A549 (cell line): Measurements from ENCODE around the gene ZBTB38. TPM values are rescaled to one million over a fixed set of nuclear protein-coding genes. Genes with fewer than 3 reads are reported as not detected.

Source experiments
- ATOH8 ChIP-seq: fragments of 250-450 bp; sonication (Bioruptor Pico); IDR thresholded peaks from 2 replicates; pipeline ENCODE4 v1.5.0; 2020; ENCODE audit warnings: low read depth, mild to moderate bottlenecking, moderate library complexity
- BHLHE40 ChIP-seq: IDR thresholded peaks from 2 replicates; pipeline ENCODE4 v1.6.1; 2012; ENCODE audit warnings: low read depth, low read length, inconsistent platforms
- CBX2 ChIP-seq: fragments of 200-600 bp; sonication (generic); IDR thresholded peaks from 2 replicates; pipeline ENCODE4 v1.6.1; 2016; ENCODE audit warnings: low read depth, mild to moderate bottlenecking, borderline replicate concordance
- CBX8 ChIP-seq: fragments of 200-600 bp; sonication (generic); IDR thresholded peaks from 2 replicates; pipeline ENCODE4 v1.6.1; 2016
- CEBPB ChIP-seq, 2 experiments: fragments of >200 bp in 1 of 2; sonication (Bioruptor Twin) in 1 of 2; formaldehyde crosslinking in 1 of 2; IDR thresholded peaks; 2 replicates each; pipeline ENCODE4 v1.6.1; 2012 to 2016
- CHD2 ChIP-seq: fragments of 150-350 bp; IDR thresholded peaks from 2 replicates; pipeline ENCODE4 v1.6.1; 2014; ENCODE audit warnings: low read length; ENCODE audit not compliant: partially characterized antibody
- CHD4 ChIP-seq: fragments of 200-600 bp; sonication (generic); IDR thresholded peaks from 2 replicates; pipeline ENCODE4 v1.6.1; 2016; ENCODE audit warnings: antibody characterized with exemption, mild to moderate bottlenecking, borderline replicate concordance
- E2F6 ChIP-seq: IDR thresholded peaks from 2 replicates; pipeline ENCODE4 v1.6.1; 2012; ENCODE audit warnings: low read depth, borderline replicate concordance
- EHF ChIP-seq: fragments of 250-450 bp; sonication (Bioruptor Pico); IDR thresholded peaks from 2 replicates; pipeline ENCODE4 v1.5.0; 2020; ENCODE audit warnings: mild to moderate bottlenecking
- EHMT2 ChIP-seq: fragments of 200-600 bp; sonication (generic); IDR thresholded peaks from 2 replicates; pipeline ENCODE4 v1.6.1; 2016; ENCODE audit warnings: antibody characterized with exemption, low read depth, mild to moderate bottlenecking, moderate library complexity
- ELK1 ChIP-seq: fragments of 150-350 bp; IDR thresholded peaks from 2 replicates; pipeline ENCODE4 v1.6.1; 2014; ENCODE audit warnings: low read depth, mild to moderate bottlenecking, low read length
- EP300 ChIP-seq, 2 experiments: fragments of >200 bp; sonication (Bioruptor Twin); formaldehyde crosslinking; IDR thresholded peaks; 2 replicates in 1 of 2; 3 replicates in 1 of 2; pipeline ENCODE4 v1.6.1; 2016 to 2017
- ESRRA ChIP-seq: fragments of 150-350 bp; IDR thresholded peaks from 2 replicates; pipeline ENCODE4 v1.6.1; 2014; ENCODE audit warnings: mild to moderate bottlenecking, low read length, borderline replicate concordance
- FOSB ChIP-seq: fragments of 250-450 bp; sonication (Bioruptor Pico); IDR thresholded peaks from 2 replicates; pipeline ENCODE4 v1.5.0; 2020; ENCODE audit warnings: mild to moderate bottlenecking, moderate library complexity
- FOSL2 ChIP-seq, 2 experiments: fragments of 450-650 bp in 1 of 2; fragments of >200 bp in 1 of 2; sonication (Bioruptor Twin) in 1 of 2; formaldehyde crosslinking; IDR thresholded peaks; 2 replicates each; pipeline versions ENCODE4 v1.5.0 to v1.6.1; 2016 to 2020; ENCODE audit warnings: mild to moderate bottlenecking in 1 of 2, moderate library complexity in 1 of 2
- FOXS1 ChIP-seq: fragments of 250-450 bp; sonication (Bioruptor Pico); IDR thresholded peaks from 2 replicates; pipeline ENCODE4 v1.5.0; 2020; ENCODE audit warnings: mild to moderate bottlenecking, moderate library complexity
- HDAC2 ChIP-seq: fragments of 200-600 bp; sonication (generic); IDR thresholded peaks from 2 replicates; pipeline ENCODE4 v1.6.1; 2016
- HES2 ChIP-seq: fragments of >200 bp; sonication (Bioruptor Twin); formaldehyde crosslinking; IDR thresholded peaks from 2 replicates; pipeline ENCODE4 v1.6.1; 2016
- HEYL ChIP-seq: fragments of 250-450 bp; sonication (Bioruptor Pico); IDR thresholded peaks from 2 replicates; pipeline ENCODE4 v1.8.0; 2021; ENCODE audit warnings: mild to moderate bottlenecking, moderate library complexity
- HOXA7 ChIP-seq: fragments of 250-450 bp; sonication (Bioruptor Pico); IDR thresholded peaks from 2 replicates; pipeline ENCODE4 v1.5.0; 2020; ENCODE audit warnings: mild to moderate bottlenecking, moderate library complexity
- HOXB13 ChIP-seq: fragments of 250-450 bp; sonication (Bioruptor Pico); IDR thresholded peaks from 2 replicates; pipeline ENCODE4 v1.5.0; 2020; ENCODE audit warnings: low read depth, mild to moderate bottlenecking, moderate library complexity
- HOXB5 ChIP-seq: fragments of 250-450 bp; sonication (Bioruptor Pico); IDR thresholded peaks from 2 replicates; pipeline ENCODE4 v1.5.0; 2020; ENCODE audit warnings: mild to moderate bottlenecking, moderate library complexity
- JUN ChIP-seq, 2 experiments: fragments of >200 bp; sonication (Bioruptor Twin); formaldehyde crosslinking; IDR thresholded peaks; 2 replicates in 1 of 2; 3 replicates in 1 of 2; pipeline ENCODE4 v1.6.1; 2016 to 2017
- JUNB ChIP-seq: fragments of >200 bp; sonication (Bioruptor Twin); formaldehyde crosslinking; IDR thresholded peaks from 2 replicates; pipeline ENCODE4 v1.6.1; 2016
- KDM1A ChIP-seq: fragments of 200-600 bp; sonication (generic); IDR thresholded peaks from 2 replicates; pipeline ENCODE4 v1.6.1; 2016; ENCODE audit warnings: low read depth, mild to moderate bottlenecking
- KDM5A ChIP-seq: fragments of 200-600 bp; sonication (generic); IDR thresholded peaks from 2 replicates; pipeline ENCODE4 v1.6.1; 2016; ENCODE audit warnings: antibody characterized with exemption, mild to moderate bottlenecking
- MAFK ChIP-seq: fragments of 450-650 bp; IDR thresholded peaks from 2 replicates; pipeline ENCODE4 v1.6.1; 2014; ENCODE audit not compliant: partially characterized antibody
- MAZ ChIP-seq: fragments of 150-350 bp; IDR thresholded peaks from 2 replicates; pipeline ENCODE4 v1.6.1; 2014; ENCODE audit warnings: antibody characterized with exemption, low read depth, low read length, borderline replicate concordance
- NFE2L2 ChIP-seq: fragments of 150-350 bp; conservative IDR thresholded peaks from 2 replicates; pipeline ENCODE4 v1.6.1; 2014; ENCODE audit warnings: low read length
- NPAS2 ChIP-seq: fragments of 250-450 bp; sonication (Bioruptor Pico); IDR thresholded peaks from 2 replicates; pipeline ENCODE4 v1.8.0; 2022; ENCODE audit warnings: mild to moderate bottlenecking, moderate library complexity, borderline replicate concordance
- NR3C1 ChIP-seq: fragments of >200 bp; sonication (Bioruptor Twin); formaldehyde crosslinking; IDR thresholded peaks from 3 replicates; pipeline ENCODE4 v1.6.1; 2017
- PBX3 ChIP-seq: IDR thresholded peaks from 2 replicates; pipeline ENCODE4 v1.6.1; 2012
- POLR2A ChIP-seq: IDR thresholded peaks from 2 replicates; pipeline ENCODE4 v1.6.1; 2012; ENCODE audit warnings: mild to moderate bottlenecking, low read length
- RAD21 ChIP-seq, 2 experiments: fragments of >200 bp in 1 of 2; sonication (Bioruptor Twin) in 1 of 2; formaldehyde crosslinking in 1 of 2; IDR thresholded peaks in 1 of 2; conservative IDR thresholded peaks in 1 of 2; 2 replicates in 1 of 2; 3 replicates in 1 of 2; pipeline ENCODE4 v1.6.1; 2012 to 2018; ENCODE audit warnings: inconsistent platforms in 1 of 2
- RARB ChIP-seq: fragments of 250-450 bp; sonication (Bioruptor Pico); IDR thresholded peaks from 2 replicates; pipeline ENCODE4 v1.8.0; 2021; ENCODE audit warnings: mild to moderate bottlenecking, moderate library complexity
- RCOR1 ChIP-seq: fragments of 150-350 bp; IDR thresholded peaks from 2 replicates; pipeline ENCODE4 v1.6.1; 2014; ENCODE audit warnings: antibody characterized with exemption, low read length, low read depth
- RFX5 ChIP-seq: fragments of 450-650 bp; IDR thresholded peaks from 2 replicates; pipeline ENCODE4 v1.7.1; 2014; ENCODE audit warnings: antibody characterized with exemption, mild to moderate bottlenecking, moderate library complexity
- SREBF2 ChIP-seq: fragments of 450-650 bp; IDR thresholded peaks from 2 replicates; pipeline ENCODE4 v1.6.1; 2014; ENCODE audit warnings: mild to moderate bottlenecking, moderate library complexity
- TFCP2L1 ChIP-seq: fragments of 250-450 bp; sonication (Bioruptor Pico); IDR thresholded peaks from 2 replicates; pipeline ENCODE4 v1.5.0; 2021; ENCODE audit warnings: mild to moderate bottlenecking
- USF2 ChIP-seq: fragments of 450-650 bp; IDR thresholded peaks from 2 replicates; pipeline ENCODE4 v1.6.1; 2014; ENCODE audit warnings: antibody characterized with exemption
- ZC3H11A ChIP-seq: fragments of 450-650 bp; IDR thresholded peaks from 2 replicates; pipeline ENCODE4 v1.6.1; 2014; ENCODE audit warnings: antibody characterized with exemption, mild to moderate bottlenecking
- ZSCAN20 ChIP-seq: fragments of 250-450 bp; sonication (Bioruptor Pico); IDR thresholded peaks from 2 replicates; pipeline ENCODE4 v1.8.0; 2022; ENCODE audit warnings: mild to moderate bottlenecking, moderate library complexity
- polyA plus RNA-seq, 4 experiments: library from polyadenylated mRNA; depleted of rRNA in 3 of 4; stranded (reverse); fragments of >200 nt; fragmentation: RNase III in 1 of 4; extraction: RNeasy Plus Mini Kit Qiagen cat#74134 plus additional on column Dnase treatment in 1 of 4; gene quantifications; 2 replicates in 3 of 4; 3 replicates in 1 of 4; pipeline ENCODE4 v1.2.3, GENCODE V29; 2011 to 2017

ZBTB38 gene
- polyA plus RNA-seq, 2 of the 4 experiments (the other 2 are of a cell fraction): 72.0 to 110 TPM

GRCh38 chr3:141360888-141361598 is 7.3 kb upstream of the ZBTB38 start (continued):
- TF ChIP-seq RARB (CRISPR knock-in tag) (0 out of 2 replicates have a peak, but pooled peaks have one; percentile 46), EP300 (IDR thresholded peaks at IDR 0.05) (peak; percentile 75 to 84; a peak in 3 of 5 replicates), KDM5A (no peak), FOSL2 (IDR thresholded peaks at IDR 0.05) (no peak; the same call in 1 of the 2 replicates), FOSL2 (CRISPR knock-in tag; IDR thresholded peaks at IDR 0.05) (peak; percentile 81), KDM1A (peak; percentile 96), EHMT2 (no peak), SREBF2 (no peak), NR3C1 (no peak), ZC3H11A (no peak), ELK1 (no peak), HOXA7 (CRISPR knock-in tag) (no peak), RFX5 (no peak), HDAC2 (peak; percentile 92), EHF (no peak), CHD4 (peak; percentile 91; the same call in 1 of the 2 replicates), MAZ (no peak), HOXB13 (CRISPR knock-in tag) (peak; percentile 54; the same call in 1 of the 2 replicates), FOSB (CRISPR knock-in tag) (no peak), CEBPB (IDR thresholded peaks at IDR 0.05) (peak in 1 of 2 experiments; percentile 36; a peak in 2 of 4 replicates), FOXS1 (CRISPR knock-in tag) (peak; percentile 78; the same call in 1 of the 2 replicates), ZSCAN20 (CRISPR knock-in tag) (no peak), MAFK (no peak), JUNB (peak; percentile 84), NFE2L2 (no peak), ESRRA (no peak), USF2 (no peak), HEYL (CRISPR knock-in tag) (no peak), CHD2 (no peak), BHLHE40 (no peak), RCOR1 (peak; percentile 81; the same call in 1 of the 2 replicates), CBX2 (no peak), NPAS2 (CRISPR knock-in tag) (no peak), JUN (IDR thresholded peaks at IDR 0.05) (peak; percentile 59 to 89; a peak in 4 of 5 replicates), RAD21 (conservative IDR thresholded peaks at IDR 0.05 in 1 of 2, IDR thresholded peaks at IDR 0.05 in 1 of 2) (peak; percentile 94 to 97), CBX8 (no peak), PBX3 (no peak), E2F6 (no peak), HOXB5 (CRISPR knock-in tag) (0 out of 2 replicates have a peak, but pooled peaks have one; percentile 15), HES2 (no peak), TFCP2L1 (no peak), POLR2A (no peak), ATOH8 (no peak; the same call in 1 of the 2 replicates)
